Osteocyte (in vitro differentiated cells): Measurements from ENCODE around the gene OR8D2. TPM values are rescaled to one million over a fixed set of nuclear protein-coding genes. Genes with fewer than 3 reads are reported as not detected.

ENCODE experiments used
- DNase-seq: peaks from one replicate; pipeline ENCODE4 v3.0.0; 2021; ENCODE audit warnings: mixed read lengths; ENCODE audit not compliant: unreplicated experiment; ENCODE audit errors: extremely low spot score
- H3K27ac Mint-ChIP-seq: one replicate; pipeline ENCODE4 v1.8.0; 2021; ENCODE audit warnings: mild to moderate bottlenecking, mixed read lengths; ENCODE audit not compliant: unreplicated experiment
- H3K27me3 Mint-ChIP-seq: one replicate; pipeline ENCODE4 v1.8.0; 2021; ENCODE audit warnings: mixed read lengths; ENCODE audit not compliant: unreplicated experiment
- H3K36me3 Mint-ChIP-seq: one replicate; pipeline ENCODE4 v1.8.0; 2021; ENCODE audit warnings: mixed read lengths; ENCODE audit not compliant: unreplicated experiment
- H3K4me1 Mint-ChIP-seq: one replicate; pipeline ENCODE4 v1.8.0; 2021; ENCODE audit warnings: mixed read lengths; ENCODE audit not compliant: unreplicated experiment
- H3K4me3 Mint-ChIP-seq: one replicate; pipeline ENCODE4 v1.8.0; 2021; ENCODE audit warnings: mild to moderate bottlenecking, moderate library complexity, mixed read lengths; ENCODE audit not compliant: unreplicated experiment
- H3K9me3 Mint-ChIP-seq: one replicate; pipeline ENCODE4 v1.8.0; 2021; ENCODE audit warnings: mixed read lengths; ENCODE audit not compliant: unreplicated experiment
- total RNA-seq: library from RNA; stranded (reverse); gene quantifications from 2 replicates; pipeline ENCODE4 v1.2.1, GENCODE V29; 2021
- TF ChIP-seq, protein P1 (sequence below): fragments of 200-600 bp; sonication (generic); IDR thresholded peaks from 2 replicates; pipeline ENCODE4 v1.5.0; 2021; ENCODE audit warnings: antibody characterized with exemption, mild to moderate bottlenecking, moderate library complexity

The OR8D2 gene
- total RNA-seq, 1 donor from 2014 or later = not detected

DNA sequence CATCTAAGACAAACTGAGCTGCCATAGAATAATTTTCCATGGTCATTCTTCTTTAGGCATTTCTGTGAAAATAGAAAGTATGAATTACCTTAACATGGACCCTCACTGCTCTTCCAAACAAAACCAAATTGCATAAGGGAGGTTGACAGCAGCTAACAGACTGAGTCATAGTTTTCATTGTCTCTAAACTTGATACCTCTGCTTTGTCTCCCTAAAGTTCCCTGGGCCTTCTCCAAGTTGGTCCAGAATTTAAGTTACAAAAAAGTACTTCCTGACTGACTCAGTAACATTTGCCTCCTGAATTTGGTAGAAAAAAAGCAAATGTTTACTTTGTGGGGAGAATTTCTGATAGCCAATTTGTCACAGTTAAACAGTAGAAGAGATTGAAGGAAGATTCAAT is 9.3 kb downstream of the OR8D2 start:
- Mint-ChIP-seq H3K4me1 (no peaks in the 10 kb centered on the region), H3K27ac (no peak overlapping the region), H3K27me3 (peaks cover 3% of the 10 kb centered on the region), H3K4me3 (no peak overlapping the region), H3K9me3 (no peaks in the 10 kb centered on the region), H3K36me3 (no peaks in the 10 kb centered on the region)
- TF ChIP-seq, protein P1, sequence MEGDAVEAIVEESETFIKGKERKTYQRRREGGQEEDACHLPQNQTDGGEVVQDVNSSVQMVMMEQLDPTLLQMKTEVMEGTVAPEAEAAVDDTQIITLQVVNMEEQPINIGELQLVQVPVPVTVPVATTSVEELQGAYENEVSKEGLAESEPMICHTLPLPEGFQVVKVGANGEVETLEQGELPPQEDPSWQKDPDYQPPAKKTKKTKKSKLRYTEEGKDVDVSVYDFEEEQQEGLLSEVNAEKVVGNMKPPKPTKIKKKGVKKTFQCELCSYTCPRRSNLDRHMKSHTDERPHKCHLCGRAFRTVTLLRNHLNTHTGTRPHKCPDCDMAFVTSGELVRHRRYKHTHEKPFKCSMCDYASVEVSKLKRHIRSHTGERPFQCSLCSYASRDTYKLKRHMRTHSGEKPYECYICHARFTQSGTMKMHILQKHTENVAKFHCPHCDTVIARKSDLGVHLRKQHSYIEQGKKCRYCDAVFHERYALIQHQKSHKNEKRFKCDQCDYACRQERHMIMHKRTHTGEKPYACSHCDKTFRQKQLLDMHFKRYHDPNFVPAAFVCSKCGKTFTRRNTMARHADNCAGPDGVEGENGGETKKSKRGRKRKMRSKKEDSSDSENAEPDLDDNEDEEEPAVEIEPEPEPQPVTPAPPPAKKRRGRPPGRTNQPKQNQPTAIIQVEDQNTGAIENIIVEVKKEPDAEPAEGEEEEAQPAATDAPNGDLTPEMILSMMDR = no peak
- DNase-seq = no peak

DNA sequence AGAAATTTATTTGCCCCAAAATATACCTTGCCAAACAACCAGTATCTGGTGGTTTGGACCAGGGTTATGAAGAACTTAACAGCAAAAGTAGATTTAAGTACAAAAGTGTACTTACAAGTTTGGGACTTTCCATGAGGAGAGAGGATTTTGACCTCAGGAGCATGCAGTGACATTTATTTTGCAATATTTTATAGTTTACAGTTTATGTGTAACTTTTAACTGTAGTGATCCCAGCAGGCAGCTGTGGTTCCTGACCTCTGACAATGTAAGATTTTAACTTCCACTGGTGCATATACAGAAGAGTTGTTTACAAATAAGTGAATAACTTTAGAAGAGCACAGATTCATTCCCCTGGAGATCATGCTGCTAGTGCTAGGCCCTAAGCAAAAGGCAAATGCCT is 12.9 kb downstream of the OR8D2 start:
- DNase-seq = no peak
- no peaks in the 10 kb centered on the region for H3K36me3 Mint-ChIP-seq
- TF ChIP-seq, protein P1 = no peak
- no peak overlapping the region for H3K4me3 Mint-ChIP-seq
- no peaks in the 10 kb centered on the region for H3K4me1 Mint-ChIP-seq
- H3K27ac Mint-ChIP-seq = no peak overlapping the region
- no peaks in the 10 kb centered on the region for H3K9me3 Mint-ChIP-seq
- H3K27me3 Mint-ChIP-seq = peaks cover 6% of the 10 kb centered on the region

GRCh38 chr11:124302347-124303125 is 17.5 kb downstream of the OR8D2 start:
- TF ChIP-seq, protein P1 = no peak
- Mint-ChIP-seq H3K4me3 (no peak overlapping the region), H3K9me3 (no peaks in the 10 kb centered on the region), H3K4me1 (no peaks in the 10 kb centered on the region), H3K27ac (no peak overlapping the region), H3K36me3 (no peaks in the 10 kb centered on the region), H3K27me3 (peaks cover 2% of the 10 kb centered on the region)
- DNase-seq = no peak

DNA sequence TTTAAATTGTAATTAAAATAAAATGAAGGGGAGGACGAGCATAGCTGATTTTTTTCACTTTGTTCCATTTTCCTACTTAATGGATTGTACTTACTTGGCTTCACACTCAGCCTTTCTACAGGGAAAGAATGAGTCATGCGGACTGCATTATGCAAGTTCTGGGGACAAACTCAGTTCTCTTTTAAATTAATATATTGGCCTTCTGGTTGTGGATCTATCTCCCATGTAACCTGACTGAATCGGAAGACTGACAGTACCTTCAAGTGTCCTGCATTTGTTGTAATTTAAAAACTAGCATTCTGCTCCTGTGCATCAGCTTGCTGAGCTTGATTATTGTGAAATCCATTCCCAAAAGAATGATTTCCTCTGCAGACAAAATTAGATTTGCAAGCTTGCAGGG is 18.4 kb downstream of the OR8D2 start:
- Mint-ChIP-seq H3K36me3 (no peaks in the 10 kb centered on the region), H3K4me1 (no peaks in the 10 kb centered on the region), H3K4me3 (no peak overlapping the region), H3K27me3 (peaks cover 2% of the 10 kb centered on the region), H3K27ac (no peak overlapping the region), H3K9me3 (no peaks in the 10 kb centered on the region)
- TF ChIP-seq, protein P1 = no peak
- DNase-seq = no peak

DNA sequence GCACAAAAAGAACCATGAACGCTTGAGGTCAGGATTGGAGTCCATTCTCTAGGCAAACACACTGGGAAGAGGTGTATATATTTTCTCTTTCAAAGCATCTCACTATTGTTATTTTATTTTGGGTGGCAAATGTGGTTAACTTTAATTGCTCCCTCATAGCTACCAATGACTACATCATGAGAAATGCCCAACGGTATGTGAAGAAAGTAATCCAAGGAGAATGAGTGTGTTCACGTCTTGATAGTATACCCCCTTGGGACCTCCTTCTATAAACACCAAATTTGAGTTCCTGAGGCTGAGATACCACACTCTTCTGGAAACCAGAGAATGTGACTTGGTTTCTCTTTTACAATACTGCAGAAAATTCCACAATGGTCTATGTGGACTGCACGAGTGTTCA is 22.1 kb downstream of the OR8D2 start:
- Mint-ChIP-seq H3K4me3 (no peak overlapping the region), H3K9me3 (no peaks in the 10 kb centered on the region), H3K27ac (no peak overlapping the region), H3K4me1 (no peaks in the 10 kb centered on the region), H3K36me3 (no peaks in the 10 kb centered on the region), H3K27me3 (no peaks in the 10 kb centered on the region)
- TF ChIP-seq, protein P1 = no peak
- DNase-seq = no peak
